GM19193 (cell line): Measurements from ENCODE around the gene PXMP2.
A peak's percentile ranks its signal among the peaks of the same experiment; 100 is the strongest.

Experiments used
- POLR2A ChIP-seq: IDR thresholded peaks from 4 replicates; pipeline ENCODE4 v1.6.1; 2011; ENCODE audit not compliant: insufficient read depth, insufficient read length; ENCODE audit errors: extremely low read depth

Gene PXMP2

GRCh38 chr12:132708150-132708549 lies 20.8 kb downstream of the PXMP2 start:
- TF ChIP-seq POLR2A, result no peak

DNA sequence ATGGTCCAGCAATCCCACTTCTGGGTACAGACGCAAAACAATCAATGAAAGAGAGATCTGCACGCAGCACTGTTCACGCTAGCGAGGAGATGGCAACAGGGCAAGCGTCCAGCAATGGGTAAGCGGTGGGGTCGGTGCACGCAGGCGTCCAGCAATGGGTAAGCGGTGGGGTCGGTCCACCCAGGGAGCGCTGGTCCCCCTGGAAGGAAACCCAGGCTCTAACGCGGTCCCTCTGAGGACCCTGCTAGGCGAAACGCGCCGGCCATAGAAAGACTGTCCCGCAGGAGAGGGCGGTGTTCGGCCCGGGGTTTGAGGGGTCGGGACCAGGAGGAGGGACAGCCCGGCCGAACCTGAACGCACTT lies 22.6 kb downstream of the PXMP2 start:
- TF ChIP-seq POLR2A, result no peak

- peak; percentile 93 for TF ChIP-seq POLR2A
Observed at GRCh38 chr12:132710405-132711079, 23.2 kb downstream of the PXMP2 start, which contains the start of gene PGAM5. Gene PGAM5 (plus strand): TSS chr12:132710842. CDS start chr12:132710877, 35 bp downstream.

- TF ChIP-seq POLR2A, result no peak
Observed at GRCh38 chr12:132711080-132711843, 23.9 kb downstream of the PXMP2 start.

- no peak for TF ChIP-seq POLR2A
Observed at GRCh38 chr12:132713123-132713522, 25.7 kb downstream of the PXMP2 start.

DNA sequence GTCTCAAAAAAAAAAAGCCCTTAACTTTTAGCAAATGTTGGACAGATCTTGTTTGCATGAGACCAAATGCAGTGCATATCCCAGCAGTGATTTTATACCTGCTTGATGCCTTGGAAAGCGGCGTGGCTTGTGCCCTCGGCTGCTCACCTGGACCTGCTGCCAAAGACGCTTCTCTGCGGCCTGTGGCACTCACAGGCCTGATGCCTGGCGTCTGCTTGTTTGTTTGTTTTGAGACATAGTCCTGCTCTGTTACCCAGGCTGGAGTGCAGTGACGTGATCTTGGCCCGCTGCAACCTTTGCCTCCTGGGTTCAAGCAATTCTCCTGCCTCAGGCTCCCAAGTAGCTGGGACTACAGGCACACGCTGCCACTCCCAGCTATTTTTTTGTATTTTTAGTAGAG lies 28.5 kb downstream of the PXMP2 start:
- TF ChIP-seq POLR2A, result no peak

DNA sequence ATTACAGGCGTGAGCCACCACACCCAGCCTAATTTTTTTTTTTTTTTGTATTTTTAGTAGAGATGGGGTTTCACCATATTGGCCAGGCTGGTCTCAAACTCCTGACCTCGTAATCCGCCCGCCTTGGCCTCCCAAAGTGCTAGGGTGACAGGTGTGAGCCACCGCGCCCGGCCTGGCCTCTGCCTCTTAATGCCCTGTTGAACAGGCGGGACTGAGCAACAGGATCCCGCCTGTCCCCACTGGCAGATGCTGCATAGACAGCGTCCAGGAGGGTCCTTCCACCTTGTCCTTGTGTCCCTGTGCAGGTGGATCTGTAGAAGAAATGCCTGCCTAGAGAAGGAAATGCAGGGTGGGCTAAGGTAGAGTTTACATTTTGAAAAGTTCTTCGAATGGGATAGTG lies 29.0 kb downstream of the PXMP2 start:
- no peak for TF ChIP-seq POLR2A

DNA sequence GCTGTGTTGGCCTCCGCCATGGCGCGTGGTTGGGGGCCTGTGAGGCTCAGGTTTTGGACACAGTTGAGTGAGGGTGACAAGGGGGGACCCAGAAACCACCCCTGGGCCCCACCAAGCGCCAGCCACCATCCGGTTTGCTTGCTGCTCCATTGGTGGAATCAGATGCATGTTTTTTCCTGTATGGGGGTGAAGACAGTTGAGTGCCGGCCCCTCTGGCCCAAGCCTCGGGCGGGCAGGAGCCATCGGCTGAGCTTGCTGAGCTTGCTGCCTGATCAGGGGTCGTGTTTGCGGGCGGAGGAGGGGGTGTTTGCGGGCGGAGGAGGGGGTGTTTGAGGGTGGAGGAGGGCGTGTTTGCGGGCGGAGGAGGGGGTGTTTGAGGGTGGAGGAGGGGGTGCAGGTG lies 29.6 kb downstream of the PXMP2 start:
- no peak for TF ChIP-seq POLR2A

- TF ChIP-seq POLR2A, result no peak
Observed at GRCh38 chr12:132717531-132718387, 30.4 kb downstream of the PXMP2 start.

DNA sequence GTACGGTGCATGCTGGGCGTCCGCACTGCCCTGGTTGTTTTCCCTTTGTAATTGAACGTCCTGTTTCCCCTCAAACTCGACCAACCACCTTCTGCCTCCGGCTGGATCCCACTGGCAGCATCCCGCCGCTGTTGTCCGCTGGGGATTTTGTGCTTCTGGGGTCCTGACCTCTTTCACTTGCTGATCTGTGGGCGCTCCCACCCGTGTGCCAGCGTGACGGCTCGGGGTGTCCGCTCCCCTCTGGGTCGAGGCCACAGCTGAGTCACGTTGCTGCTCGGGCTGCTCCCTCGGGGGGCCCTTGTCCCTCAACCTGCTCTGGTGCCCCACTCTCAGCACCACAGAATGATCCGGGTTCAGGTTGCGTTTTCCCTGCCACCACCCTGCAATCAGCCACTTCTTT lies 31.3 kb downstream of the PXMP2 start:
- TF ChIP-seq POLR2A, result no peak

- TF ChIP-seq POLR2A, result no peak
Observed at GRCh38 chr12:132719141-132719953, 32.0 kb downstream of the PXMP2 start.

- no peak for TF ChIP-seq POLR2A
Observed at GRCh38 chr12:132719954-132720324, 32.6 kb downstream of the PXMP2 start.

DNA sequence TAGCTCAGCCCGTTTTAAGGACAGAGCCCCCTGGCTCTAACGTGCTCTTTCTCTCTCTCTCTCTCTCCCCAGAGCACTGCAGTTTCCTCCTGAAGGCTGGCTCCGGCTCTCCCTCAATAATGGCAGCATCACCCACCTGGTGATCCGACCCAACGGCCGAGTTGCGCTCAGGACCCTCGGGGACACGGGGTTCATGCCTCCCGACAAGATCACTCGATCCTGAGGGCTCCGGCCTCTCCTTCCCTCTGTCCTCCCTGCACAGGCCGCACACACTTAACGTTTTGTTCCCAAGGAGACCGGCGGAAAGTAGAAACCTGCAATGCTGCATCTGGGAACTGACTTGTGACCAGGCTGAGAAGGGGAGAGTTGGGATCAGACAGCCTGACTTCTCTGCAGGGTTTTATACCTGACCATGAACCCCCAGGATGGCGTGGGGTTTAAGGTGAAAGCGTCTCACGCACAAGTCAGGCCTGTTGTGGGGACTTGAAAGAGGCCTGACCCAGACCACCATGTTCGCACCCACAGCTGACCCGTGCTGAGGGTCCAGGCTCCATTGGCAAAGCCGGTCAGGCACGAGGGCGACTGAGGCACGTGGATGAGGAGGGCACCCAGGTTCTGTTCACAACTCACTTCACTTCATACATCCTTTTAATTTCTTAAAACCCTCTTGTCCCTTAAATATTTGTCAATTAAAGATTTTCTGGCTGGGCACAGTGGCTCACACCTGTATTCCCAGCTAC lies 33.4 kb downstream of the PXMP2 start:
- TF ChIP-seq POLR2A, result peak; percentile 6
